Stomach (tissue), 19 donors: ENCODE results near the gene MAN1A1. TPM values are rescaled to one million over a fixed set of nuclear protein-coding genes. Genes with fewer than 3 reads are reported as not detected.
A peak's percentile ranks its signal among the peaks of the same experiment; 100 is the strongest.

Source experiments
- DNase-seq, 2 donors: peaks; one replicate each; pipeline versions ENCODE4 v3.0.0 to v3.0.0-alpha.2; 2013 to 2019
- H3K27ac ChIP-seq, 5 donors: fragments of 200-600 bp in 4 of 5; sonication (generic) in 4 of 5; one replicate each; pipeline ENCODE4 v1.5.1; 2013 to 2019; ENCODE audit warnings: mild to moderate bottlenecking in 1 of 5, moderate library complexity in 1 of 5
- H3K27me3 ChIP-seq, 3 donors: fragments of 200-600 bp; sonication (generic); one replicate each; pipeline ENCODE4 v1.5.1; 2017 to 2019; ENCODE audit warnings: mixed run types in 1 of 3
- H3K36me3 ChIP-seq, 4 donors: fragments of 200-600 bp; sonication (generic); 1 replicate in 3 of 4; 2 replicates in 1 of 4; pipeline ENCODE4 v1.5.1; 2016 to 2019
- H3K4me1 ChIP-seq, 4 donors: fragments of 200-600 bp; sonication (generic); one replicate each; pipeline ENCODE4 v1.5.1; 2016 to 2019
- H3K4me3 ChIP-seq, 4 donors: fragments of 200-600 bp; sonication (generic) in 3 of 4; one replicate each; pipeline ENCODE4 v1.5.1; 2016 to 2019; ENCODE audit warnings: mild to moderate bottlenecking in 1 of 4
- H3K9me3 ChIP-seq, 4 donors: fragments of 200-600 bp; sonication (generic); one replicate each; pipeline ENCODE4 v1.5.1; 2016 to 2019
- CTCF ChIP-seq, 7 experiments: fragments of 450-650 bp in 4 of 7; fragments of 200-600 bp in 3 of 7; sonication (generic) in 3 of 7; IDR thresholded peaks; one replicate each; pipeline ENCODE4 v1.5.1; 2016 to 2019; ENCODE audit warnings: antibody characterized with exemption in 7 of 7, control low read depth in 2 of 7, mild to moderate bottlenecking in 1 of 7
- EP300 ChIP-seq: sonication (generic); formaldehyde crosslinking; IDR thresholded peaks from one replicate; pipeline ENCODE4 v1.6.1; 2017; ENCODE audit warnings: antibody characterized with exemption
- POLR2A ChIP-seq, 4 donors: fragments of 450-650 bp; IDR thresholded peaks; one replicate each; pipeline ENCODE4 v1.6.1; 2016; ENCODE audit warnings: antibody characterized with exemption in 4 of 4, control low read depth in 2 of 4, mild to moderate bottlenecking in 1 of 4, moderate library complexity in 1 of 4
- POLR2AphosphoS5 ChIP-seq, 3 donors: sonication (generic); formaldehyde crosslinking; IDR thresholded peaks; one replicate each; pipeline ENCODE4 v1.6.1; 2016; ENCODE audit warnings: antibody characterized with exemption in 3 of 3
- WGBS, 5 donors: extraction: QIAGEN DNeasy Blood & Tissue Kit in 3 of 5; methylation state at CpG; one replicate each; pipeline versions ENCODE4 v1.1.5 to v1.1.7; 2013 to 2018; 5-methylcytosine and 5-hydroxymethylcytosine counted together
- intact Hi-C: fragments of 100-400 bp; cut with DNase I; formaldehyde crosslinking; loops from one replicate; pipeline ENCODE4 v1.15.1; 2023; ENCODE audit warnings: low total_unique reads
- long read RNA-seq, 10 donors: transcript quantifications; one replicate each; lab custom pipeline, GENCODE V29; 2026
- polyA plus RNA-seq, 3 donors: library from polyadenylated mRNA; stranded (reverse); fragments of 200-250 nt; gene quantifications; one replicate each; pipeline ENCODE4 v1.2.3, GENCODE V29; 2013
- total RNA-seq, 5 donors: library from RNA; depleted of rRNA; stranded (reverse); fragments of >200 nt; gene quantifications; one replicate each; pipeline versions ENCODE4 v1.1.0 to v1.2.3, GENCODE V29; 2014 to 2016
- donor health status: healthy with polysubstance abuse.
- donor health status: Bipolar disorder and iron deficiency.
- donor health status: healthy.

Gene MAN1A1
- total RNA-seq (100 to 1,000 TPM in 2 of 5 donors, 10 to 100 TPM in 3; 42.9 to 132 (median 62.0) TPM), polyA plus RNA-seq (10 to 100 TPM in 1 of 3 donors, 1 to 10 TPM in 2; 8.0 to 10.5 (median 9.1) TPM)
- long read RNA-seq, donor 1, partial matches to known transcripts: 10 of 10 reads
- long read RNA-seq, donor 1, other reads (novel, unspliced or antisense): 0 of 10 reads
- long read RNA-seq, donor 2, full-length matches to known transcripts: 8 of 24 reads
- long read RNA-seq, donor 2, partial matches to known transcripts: 16 of 24 reads
- long read RNA-seq, donor 2, other reads (novel, unspliced or antisense): 0 of 24 reads
- long read RNA-seq, donor 3, full-length matches to known transcripts: 3 of 12 reads
- long read RNA-seq, donor 3, partial matches to known transcripts: 9 of 12 reads
- long read RNA-seq, donor 3, other reads (novel, unspliced or antisense): 0 of 12 reads
- long read RNA-seq, donor 4: 0 reads
- long read RNA-seq, donor 5, full-length matches to known transcripts: 7 of 13 reads
- long read RNA-seq, donor 5, partial matches to known transcripts: 6 of 13 reads
- long read RNA-seq, donor 5, other reads (novel, unspliced or antisense): 0 of 13 reads
- long read RNA-seq, donor 6, full-length matches to known transcripts: 3 of 25 reads
- long read RNA-seq, donor 6, partial matches to known transcripts: 22 of 25 reads
- long read RNA-seq, donor 6, other reads (novel, unspliced or antisense): 0 of 25 reads
- long read RNA-seq, donor 7, full-length matches to known transcripts: 2 of 8 reads
- long read RNA-seq, donor 7, partial matches to known transcripts: 6 of 8 reads
- long read RNA-seq, donor 7, other reads (novel, unspliced or antisense): 0 of 8 reads
- long read RNA-seq, donor 8, full-length matches to known transcripts: 4 of 10 reads
- long read RNA-seq, donor 8, partial matches to known transcripts: 6 of 10 reads
- long read RNA-seq, donor 8, other reads (novel, unspliced or antisense): 0 of 10 reads
- long read RNA-seq, donor 9, full-length matches to known transcripts: 1 of 1 reads
- long read RNA-seq, donor 9, partial matches to known transcripts: 0 of 1 reads
- long read RNA-seq, donor 9, other reads (novel, unspliced or antisense): 0 of 1 reads
- long read RNA-seq, donor 10, full-length matches to known transcripts: 4 of 9 reads
- long read RNA-seq, donor 10, partial matches to known transcripts: 5 of 9 reads
- long read RNA-seq, donor 10, other reads (novel, unspliced or antisense): 0 of 9 reads

DNA sequence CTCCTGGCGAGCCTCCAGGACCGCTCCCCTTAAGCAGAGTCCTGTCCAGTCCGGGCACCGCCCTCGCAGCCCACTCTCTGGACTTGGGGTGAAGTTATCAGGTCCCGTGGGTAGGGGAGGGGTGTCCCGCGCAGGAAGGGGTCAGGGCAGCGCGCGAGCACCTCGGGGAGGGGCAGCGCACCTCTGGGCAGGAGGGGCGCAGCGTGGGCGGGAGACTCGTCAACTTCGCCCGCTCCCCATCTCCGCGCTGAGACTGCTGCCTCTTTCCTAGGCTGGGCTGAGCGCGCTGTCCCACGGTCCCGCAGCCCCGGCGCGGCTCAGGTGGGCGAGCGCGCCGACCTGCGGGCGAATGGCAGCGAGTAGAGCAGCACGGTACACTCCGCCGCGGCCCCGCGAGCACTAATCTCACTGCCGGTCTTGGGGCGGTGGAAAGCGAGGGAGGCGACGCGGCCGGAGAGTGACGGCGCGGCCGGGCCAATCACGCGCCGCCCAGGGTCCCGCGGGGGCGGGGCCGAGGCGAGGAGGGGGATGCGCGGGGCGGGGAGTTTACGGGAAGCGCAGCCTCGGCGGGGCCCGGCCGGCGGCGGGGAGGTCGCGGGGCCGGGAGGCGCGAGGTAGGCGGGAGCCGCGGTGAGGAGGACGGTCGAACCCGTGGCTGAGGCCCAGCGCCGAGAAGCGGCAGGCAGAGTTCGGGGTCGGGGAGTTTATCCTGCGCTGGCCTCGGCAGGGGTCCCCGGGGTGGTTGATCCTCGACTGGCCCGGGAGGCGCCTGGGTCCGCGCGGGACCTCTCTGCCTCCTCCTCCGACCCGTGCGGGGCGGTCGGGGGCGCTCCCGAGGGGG, at the start of gene MAN1A1:
MAN1A1 (minus strand) TSS at position 401 of the 841 bp plus-strand sequence. CDS start 696 bp downstream, outside the sequence.
- Histone ChIP-seq H3K36me3 (no peaks in the 10 kb centered on the region), H3K4me3 (peak within 1 kb of the TSS; percentile 83 to 95 (median 92)), H3K9me3 (no peaks in the 10 kb centered on the region), H3K4me1 (peaks cover 5 to 63% (median 27%) of the 10 kb centered on the region in 4 donors), H3K27ac (peak within 1 kb of the TSS; percentile 81 to 98 (median 97)), H3K27me3 (no peaks in the 10 kb centered on the region)
- TF ChIP-seq POLR2A (IDR thresholded peaks at IDR 0.05) (peak in 2 of 4 donors; percentile 37 to 70), CTCF (IDR thresholded peaks at IDR 0.05) (no peak), POLR2AphosphoS5 (IDR thresholded peaks at IDR 0.05) (peak; percentile 93 to 98 (median 98))
- intact Hi-C loops: no loop called here
- DNase-seq: peak; percentile 90 to 97
- 0 to 2% (median 0%) methylated on average over 56 to 103 of the region's 103 CpGs for WGBS, 5 donors

GRCh38 chr6:119395192-119395591, 45.6 kb upstream of the MAN1A1 start:
- no peaks in the 10 kb centered on the region for H3K27me3 ChIP-seq
- TF ChIP-seq EP300: no peak
- no peak for TF ChIP-seq POLR2A (IDR thresholded peaks at IDR 0.05)
- TF ChIP-seq POLR2AphosphoS5 (IDR thresholded peaks at IDR 0.05): no peak
- no peak for TF ChIP-seq CTCF (IDR thresholded peaks at IDR 0.05)
- H3K27ac ChIP-seq: no peak overlapping the region
- no peak overlapping the region for H3K4me3 ChIP-seq
- H3K9me3 ChIP-seq: peaks cover 5 to 55% (median 26%) of the 10 kb centered on the region in 4 donors
- no peak for DNase-seq
- H3K4me1 ChIP-seq: no peaks in the 10 kb centered on the region
- H3K36me3 ChIP-seq: no peaks in the 10 kb centered on the region
- intact Hi-C loops: loop anchor here (10.0 kb wide), 1 partner anchor 180 kb away; no protein-coding TSS in a partner anchor
- WGBS, 5 donors: 78 to 83% (median 79%) methylated on average over 2 of the region's 2 CpGs

DNA sequence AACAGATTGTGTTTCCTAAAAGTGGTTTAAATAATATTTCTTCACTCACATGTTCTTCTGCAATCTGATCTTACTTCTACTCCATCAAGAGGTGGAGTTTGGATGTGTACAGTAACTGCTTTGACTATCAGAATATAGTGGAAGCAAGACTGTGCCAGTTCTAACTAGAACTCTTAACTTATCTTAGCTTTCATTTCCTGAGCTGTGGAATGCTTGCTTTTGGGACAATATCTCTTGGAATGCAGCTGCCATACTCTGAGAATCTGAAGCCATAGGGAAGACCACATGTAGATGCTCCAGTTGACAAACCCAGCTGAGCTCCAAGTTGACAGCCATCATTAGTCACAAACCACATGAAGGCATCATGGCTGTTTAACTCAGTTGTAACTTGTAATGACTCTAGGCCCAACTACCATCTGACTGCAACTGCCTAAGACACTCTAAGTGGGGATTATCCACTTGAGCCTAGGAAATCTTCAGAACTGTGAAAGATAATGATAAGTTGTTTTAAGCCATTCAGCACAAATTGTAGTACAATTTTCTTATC, 40.8 kb upstream of the MAN1A1 start:
- Histone ChIP-seq H3K9me3 (peaks cover 0 to 9% (median 3%) of the 10 kb centered on the region in 4 donors), H3K4me1 (no peaks in the 10 kb centered on the region), H3K4me3 (no peak overlapping the region), H3K27ac (no peak overlapping the region), H3K27me3 (no peaks in the 10 kb centered on the region), H3K36me3 (no peaks in the 10 kb centered on the region)
- intact Hi-C loops: loop anchor here (10.0 kb wide), 1 partner anchor 184 kb away; no protein-coding TSS in a partner anchor
- DNase-seq: no peak
- TF ChIP-seq CTCF (IDR thresholded peaks at IDR 0.05): no peak
- no peak for TF ChIP-seq POLR2AphosphoS5 (IDR thresholded peaks at IDR 0.05)
- no peak for TF ChIP-seq EP300
